HPDE6-E6E7 (cell line): ENCODE data around the gene TRIM24.

Source experiments
- DNase-seq: peaks from one replicate; pipeline ENCODE4 v3.0.0; 2011; ENCODE audit warnings: missing footprints; ENCODE audit errors: extremely low spot score

The TRIM24 gene

GRCh38 chr7:138538518-138538917, 78.5 kb downstream of the TRIM24 start:
- DNase-seq = no peak

- DNase-seq = no peak
Measured at GRCh38 chr7:138538997-138539644, 79.1 kb downstream of the TRIM24 start.

GRCh38 chr7:138542183-138542582, 82.1 kb downstream of the TRIM24 start:
- DNase-seq = no peak

- no peak for DNase-seq
Measured at GRCh38 chr7:138543739-138544138, 83.7 kb downstream of the TRIM24 start.

- no peak for DNase-seq
Measured at GRCh38 chr7:138545123-138545522, 85.1 kb downstream of the TRIM24 start.

GRCh38 chr7:138546064-138546619, 86.1 kb downstream of the TRIM24 start:
- no peak for DNase-seq

- DNase-seq = no peak
Measured at GRCh38 chr7:138546829-138547228, 86.8 kb downstream of the TRIM24 start.

GRCh38 chr7:138549082-138549481, 89.0 kb downstream of the TRIM24 start:
- DNase-seq = no peak

GRCh38 chr7:138550337-138550736, 90.3 kb downstream of the TRIM24 start:
- no peak for DNase-seq

- no peak for DNase-seq
Measured at GRCh38 chr7:138551102-138551501, 91.0 kb downstream of the TRIM24 start.

GRCh38 chr7:138553805-138554204, 93.7 kb downstream of the TRIM24 start:
- DNase-seq = no peak

GRCh38 chr7:138554674-138555073, 94.6 kb downstream of the TRIM24 start:
- no peak for DNase-seq

GRCh38 chr7:138555684-138556083, 95.6 kb downstream of the TRIM24 start:
- DNase-seq = no peak

- DNase-seq = no peak
Measured at GRCh38 chr7:138556771-138557484, 96.9 kb downstream of the TRIM24 start.

GRCh38 chr7:138559448-138559847, 99.4 kb downstream of the TRIM24 start:
- no peak for DNase-seq

- no peak for DNase-seq
Measured at GRCh38 chr7:138563808-138564207, 103.7 kb downstream of the TRIM24 start.

GRCh38 chr7:138564365-138564764, 104.3 kb downstream of the TRIM24 start:
- peak; percentile 60 for DNase-seq

GRCh38 chr7:138565071-138565450, 105.0 kb downstream of the TRIM24 start:
- no peak for DNase-seq

- DNase-seq = no peak
Measured at GRCh38 chr7:138565451-138566114, 105.5 kb downstream of the TRIM24 start.

GRCh38 chr7:138568655-138569054, 108.6 kb downstream of the TRIM24 start:
- no peak for DNase-seq

- DNase-seq = no peak
Measured at GRCh38 chr7:138569418-138569817, 109.4 kb downstream of the TRIM24 start.

- DNase-seq = no peak
Measured at GRCh38 chr7:138570715-138571114, 110.7 kb downstream of the TRIM24 start.

GRCh38 chr7:138573741-138574140, 113.7 kb downstream of the TRIM24 start:
- no peak for DNase-seq
